Astrocyte (in vitro differentiated cells and primary cell): ENCODE results near the gene PMM2.

Experiments used
- EZH2 ChIP-seq: IDR thresholded peaks from 2 replicates; pipeline ENCODE4 v1.6.1; 2012; ENCODE audit warnings: mild to moderate bottlenecking, low read length, inconsistent platforms; ENCODE audit not compliant: insufficient read depth
- TF ChIP-seq, protein P1 (sequence below): IDR thresholded peaks from 2 replicates; pipeline ENCODE4 v1.5.1; 2011; ENCODE audit warnings: low read depth, mild to moderate bottlenecking, inconsistent platforms, low read length, moderate library complexity; ENCODE audit not compliant: insufficient read depth

DNA sequence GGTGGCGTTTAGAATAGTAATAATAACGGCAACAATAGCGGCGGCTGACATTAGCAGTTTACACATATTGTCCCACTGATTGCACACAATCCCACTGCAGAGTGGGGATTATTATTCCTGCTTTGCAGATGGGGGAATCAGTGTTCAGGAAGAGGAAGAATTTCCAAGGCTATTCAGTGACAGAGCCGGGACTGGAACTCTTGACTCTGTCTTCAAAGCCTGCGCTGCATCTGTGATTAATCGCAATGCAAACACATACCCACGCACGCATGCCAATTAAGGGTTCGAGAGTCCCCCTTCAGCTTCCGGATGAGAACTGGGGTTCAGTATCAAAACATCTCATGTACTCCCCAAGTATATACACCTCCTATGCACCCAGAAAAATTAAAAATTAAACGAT is 29.4 kb upstream of the PMM2 start:
- TF ChIP-seq, protein P1, sequence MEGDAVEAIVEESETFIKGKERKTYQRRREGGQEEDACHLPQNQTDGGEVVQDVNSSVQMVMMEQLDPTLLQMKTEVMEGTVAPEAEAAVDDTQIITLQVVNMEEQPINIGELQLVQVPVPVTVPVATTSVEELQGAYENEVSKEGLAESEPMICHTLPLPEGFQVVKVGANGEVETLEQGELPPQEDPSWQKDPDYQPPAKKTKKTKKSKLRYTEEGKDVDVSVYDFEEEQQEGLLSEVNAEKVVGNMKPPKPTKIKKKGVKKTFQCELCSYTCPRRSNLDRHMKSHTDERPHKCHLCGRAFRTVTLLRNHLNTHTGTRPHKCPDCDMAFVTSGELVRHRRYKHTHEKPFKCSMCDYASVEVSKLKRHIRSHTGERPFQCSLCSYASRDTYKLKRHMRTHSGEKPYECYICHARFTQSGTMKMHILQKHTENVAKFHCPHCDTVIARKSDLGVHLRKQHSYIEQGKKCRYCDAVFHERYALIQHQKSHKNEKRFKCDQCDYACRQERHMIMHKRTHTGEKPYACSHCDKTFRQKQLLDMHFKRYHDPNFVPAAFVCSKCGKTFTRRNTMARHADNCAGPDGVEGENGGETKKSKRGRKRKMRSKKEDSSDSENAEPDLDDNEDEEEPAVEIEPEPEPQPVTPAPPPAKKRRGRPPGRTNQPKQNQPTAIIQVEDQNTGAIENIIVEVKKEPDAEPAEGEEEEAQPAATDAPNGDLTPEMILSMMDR, result no peak
- no peak for TF ChIP-seq EZH2
